CD14-positive monocyte (primary cell): Measurements from ENCODE around the gene PARP4. TPM values are rescaled to one million over a fixed set of nuclear protein-coding genes. Genes with fewer than 3 reads are reported as not detected.
"Not testable (repeated sequence)": the region's sequence is repeated elsewhere in the genome, so short reads cannot be mapped to it uniquely, and the experiment has no call there.

Experiments used
- DNase-seq, 3 donors: peaks; one replicate each; pipeline ENCODE4 v3.0.0-alpha.2; 2011 to 2022
- H2AFZ ChIP-seq: 2 replicates; pipeline ENCODE4 v1.6.0; 2012; ENCODE audit warnings: mild to moderate bottlenecking, low read depth, low read length, inconsistent platforms; ENCODE audit not compliant: insufficient read depth, poor library complexity, severe bottlenecking
- H3K27ac ChIP-seq, 2 donors: 1 replicate in 1 of 2; 2 replicates in 1 of 2; pipeline ENCODE4 v1.5.1; 2012 to 2013; ENCODE audit warnings: low read length in 2 of 2, control low read depth in 1 of 2, inconsistent platforms in 1 of 2, low read depth in 1 of 2, mild to moderate bottlenecking in 1 of 2
- H3K27me3 ChIP-seq, 2 donors: one replicate each; pipeline versions ENCODE4 v1.6.0 to v1.6.1; 2011 to 2013; ENCODE audit warnings: low read length in 2 of 2; ENCODE audit not compliant: control insufficient read depth in 2 of 2, insufficient read depth in 2 of 2
- H3K36me3 ChIP-seq, 2 donors: replicated peaks in 1 of 2; 1 replicate in 1 of 2; 2 replicates in 1 of 2; pipeline versions ENCODE4 v1.5.1 to v1.6.1; 2012 to 2013; ENCODE audit warnings: low read length in 2 of 2, control low read depth in 1 of 2, inconsistent platforms in 1 of 2, mild to moderate bottlenecking in 1 of 2; ENCODE audit not compliant: insufficient read depth in 2 of 2, control insufficient read depth in 1 of 2
- H3K4me1 ChIP-seq, 2 donors: 1 replicate in 1 of 2; 2 replicates in 1 of 2; pipeline versions ENCODE4 v1.5.1 to v1.6.1; 2012 to 2013; ENCODE audit warnings: low read length in 2 of 2, control low read depth in 1 of 2, inconsistent platforms in 1 of 2, mild to moderate bottlenecking in 1 of 2, moderate library complexity in 1 of 2; ENCODE audit not compliant: insufficient read depth in 2 of 2, control insufficient read depth in 1 of 2
- H3K4me2 ChIP-seq: replicated peaks from 2 replicates; pipeline ENCODE3; 2012; ENCODE audit warnings: low read length, moderate library complexity, mild to moderate bottlenecking; ENCODE audit not compliant: poor library complexity, severe bottlenecking; ENCODE audit errors: extremely low read depth
- H3K4me3 ChIP-seq, 3 experiments: fragments of 200-600 bp in 1 of 3; sonication (generic) in 1 of 3; replicated peaks in 1 of 3; 1 replicate in 2 of 3; 2 replicates in 1 of 3; pipeline ENCODE4 v1.5.1; 2011 to 2013; ENCODE audit warnings: low read length in 3 of 3, mild to moderate bottlenecking in 3 of 3, control low read depth in 2 of 3, low read depth in 2 of 3, inconsistent platforms in 1 of 3, moderate library complexity in 1 of 3
- H3K79me2 ChIP-seq: 2 replicates; pipeline ENCODE4 v1.6.0; 2012; ENCODE audit warnings: mild to moderate bottlenecking, control low read depth, inconsistent platforms, low read length, moderate library complexity; ENCODE audit not compliant: insufficient read depth
- H3K9ac ChIP-seq: 2 replicates; pipeline ENCODE4 v1.6.0; 2017; ENCODE audit warnings: low read length, mild to moderate bottlenecking; ENCODE audit not compliant: insufficient read depth, poor library complexity, severe bottlenecking
- H3K9me3 ChIP-seq, 2 donors: replicated peaks in 1 of 2; 1 replicate in 1 of 2; 2 replicates in 1 of 2; pipeline versions ENCODE4 v1.5.1 to v1.6.1; 2012 to 2013; ENCODE audit warnings: low read length in 2 of 2, control low read depth in 1 of 2; ENCODE audit not compliant: control insufficient read depth in 1 of 2, insufficient read depth in 1 of 2
- H4K20me1 ChIP-seq: 2 replicates; pipeline ENCODE4 v1.6.0; 2012; ENCODE audit warnings: mild to moderate bottlenecking, low read length, control low read depth, moderate library complexity; ENCODE audit not compliant: insufficient read depth
- H3K27ac Mint-ChIP-seq, 7 donors: one replicate each; pipeline ENCODE4 v1.8.0; 2020; ENCODE audit warnings: mild to moderate bottlenecking in 7 of 7, mixed read lengths in 7 of 7, moderate library complexity in 6 of 7, inconsistent platforms in 2 of 7
- H3K27me3 Mint-ChIP-seq, 3 donors: one replicate each; pipeline ENCODE4 v1.8.0; 2021 to 2022; ENCODE audit warnings: low read depth in 3 of 3, mild to moderate bottlenecking in 3 of 3, mixed read lengths in 3 of 3, moderate library complexity in 3 of 3, inconsistent platforms in 1 of 3
- H3K36me3 Mint-ChIP-seq, 2 donors: one replicate each; pipeline ENCODE4 v1.8.0; 2020; ENCODE audit warnings: mixed read lengths in 2 of 2, inconsistent platforms in 1 of 2, mild to moderate bottlenecking in 1 of 2
- H3K4me1 Mint-ChIP-seq: one replicate; pipeline ENCODE4 v1.8.0; 2020; ENCODE audit warnings: mild to moderate bottlenecking, mixed read lengths
- H3K4me3 Mint-ChIP-seq, 2 donors: one replicate each; pipeline ENCODE4 v1.8.0; 2020; ENCODE audit warnings: mild to moderate bottlenecking in 2 of 2, mixed read lengths in 2 of 2, moderate library complexity in 1 of 2
- H3K9me3 Mint-ChIP-seq, 7 donors: one replicate each; pipeline ENCODE4 v1.8.0; 2020 to 2022; ENCODE audit warnings: mixed read lengths in 7 of 7, mild to moderate bottlenecking in 6 of 7, moderate library complexity in 6 of 7, inconsistent platforms in 2 of 7
- WGBS: methylation state at CpG from one replicate; pipeline ENCODE4 v1.1.5; 2013; ENCODE audit warnings: missing lambda C conversion rate; ENCODE audit not compliant: insufficient coverage; 5-methylcytosine and 5-hydroxymethylcytosine counted together
- intact Hi-C, 2 donors: fragments of 100-400 bp; cut with micrococcal nuclease; formaldehyde crosslinking; loops; one replicate each; pipeline versions ENCODE4 v1.15.0 to v1.15.1; 2023
- polyA plus RNA-seq, 3 donors: library from polyadenylated mRNA; depleted of rRNA in 1 of 3; unstranded in 2 of 3; stranded (reverse) in 1 of 3; fragments of 300-500 nt in 2 of 3; fragments of >200 nt in 1 of 3; fragmentation: Illumina TruSeq in 2 of 3; gene quantifications; 1 replicate in 2 of 3; 2 replicates in 1 of 3; pipeline ENCODE4 v1.2.3, GENCODE V29; 2012 to 2021

Gene PARP4
- polyA plus RNA-seq, 3 donors: 34.0 to 56.8 (median 51.9) TPM

DNA sequence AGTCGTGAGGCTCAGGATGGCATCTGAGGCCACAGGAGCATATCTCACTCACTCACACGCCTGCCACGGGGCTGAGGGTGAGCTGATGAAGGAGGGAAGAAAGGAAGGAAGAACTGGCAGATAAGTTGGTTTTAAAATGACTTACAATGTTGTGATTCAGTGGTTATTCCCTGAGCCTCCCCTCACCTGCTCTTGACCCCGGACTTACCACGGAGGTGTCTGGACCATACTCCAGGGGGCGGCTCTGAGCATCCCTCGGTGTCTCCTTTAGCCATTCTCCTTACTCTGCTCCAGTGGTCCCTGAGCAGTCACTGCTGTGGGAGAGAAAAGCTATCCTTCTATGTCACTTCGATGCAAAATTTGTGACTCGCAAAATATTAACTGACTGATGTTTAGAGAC lies 141.3 kb downstream of the PARP4 start:
- H3K27ac ChIP-seq, H3K27me3 Mint-ChIP-seq, H4K20me1 ChIP-seq, H3K9me3 ChIP-seq, H3K4me3 Mint-ChIP-seq, H3K79me2 ChIP-seq, H2AFZ ChIP-seq, H3K36me3 ChIP-seq, H3K36me3 Mint-ChIP-seq, intact Hi-C loops, H3K4me3 ChIP-seq, H3K27me3 ChIP-seq, H3K4me1 Mint-ChIP-seq, H3K27ac Mint-ChIP-seq, H3K9ac ChIP-seq, DNase-seq, H3K4me1 ChIP-seq, H3K4me2 ChIP-seq: not testable (repeated sequence)
- peaks cover 2 to 16% (median 9%) of the 10 kb centered on the region in 7 donors for H3K9me3 Mint-ChIP-seq
- WGBS: 91% methylated on average over 5 of the region's 9 CpGs

Other genes with a start within 250 kb of the PARP4 start
- gene C1QTNF9, start 203.2 kb downstream of the PARP4 start, polyA plus RNA-seq: not detected
- gene ATP12A, start 167.6 kb upstream of the PARP4 start, polyA plus RNA-seq: not detected